CD4-positive, CD25-positive, alpha-beta regulatory T cell (primary cell): Measurements from ENCODE around the gene GIPC2. TPM values are rescaled to one million over a fixed set of nuclear protein-coding genes. Genes with fewer than 3 reads are reported as not detected.
A peak's percentile ranks its signal among the peaks of the same experiment; 100 is the strongest.
"Not testable (repeated sequence)": the region's sequence is repeated elsewhere in the genome, so short reads cannot be mapped to it uniquely, and the experiment has no call there.

Experiments
- ATAC-seq, 2 donors: fragments of 150-1000 bp; cut with Tn5 transposase; one replicate each; pipeline ENCODE4 v1.10.0; 2021; ENCODE audit warnings: low read depth in 2 of 2, moderate number of reproducible peaks in 2 of 2, moderate library complexity in 1 of 2
- DNase-seq, 3 donors: peaks; one replicate each; pipeline versions ENCODE4 v3.0.0 to v3.0.0-alpha.2; 2012 to 2022; ENCODE audit warnings: mixed read lengths in 1 of 3
- H3K27ac ChIP-seq: one replicate; pipeline ENCODE4 v1.7.0; 2013; ENCODE audit warnings: mild to moderate bottlenecking, low read length; ENCODE audit not compliant: insufficient read depth, poor library complexity, severe bottlenecking
- H3K27me3 ChIP-seq: one replicate; pipeline ENCODE4 v1.7.0; 2013; ENCODE audit warnings: low read length; ENCODE audit not compliant: control insufficient read depth, insufficient read depth
- H3K36me3 ChIP-seq: one replicate; pipeline ENCODE4 v1.7.0; 2013; ENCODE audit warnings: mild to moderate bottlenecking, low read length, moderate library complexity; ENCODE audit not compliant: control insufficient read depth, insufficient read depth
- H3K4me1 ChIP-seq: 2 replicates; pipeline ENCODE4 v1.7.0; 2013; ENCODE audit warnings: mild to moderate bottlenecking, low read length; ENCODE audit not compliant: insufficient read depth, control insufficient read depth, poor library complexity, severe bottlenecking
- H3K4me3 ChIP-seq: one replicate; pipeline ENCODE4 v1.7.0; 2013; ENCODE audit warnings: low read depth, mild to moderate bottlenecking, low read length, moderate library complexity
- H3K9me3 ChIP-seq, 2 experiments: 1 replicate in 1 of 2; 2 replicates in 1 of 2; pipeline ENCODE4 v1.7.0; 2013; ENCODE audit warnings: low read length in 2 of 2, mild to moderate bottlenecking in 1 of 2, moderate library complexity in 1 of 2; ENCODE audit not compliant: control insufficient read depth in 2 of 2
- H3K27ac Mint-ChIP-seq, 3 donors: one replicate each; pipeline ENCODE4 v1.8.0; 2020 to 2022; ENCODE audit warnings: mild to moderate bottlenecking in 3 of 3, mixed read lengths in 3 of 3, moderate library complexity in 2 of 3
- H3K27me3 Mint-ChIP-seq: one replicate; pipeline ENCODE4 v1.8.0; 2022; ENCODE audit warnings: mild to moderate bottlenecking, mixed read lengths
- H3K36me3 Mint-ChIP-seq: one replicate; pipeline ENCODE4 v1.8.0; 2020; ENCODE audit warnings: mixed read lengths
- H3K4me1 Mint-ChIP-seq, 4 donors: one replicate each; pipeline ENCODE4 v1.8.0; 2020 to 2022; ENCODE audit warnings: mixed read lengths in 4 of 4, mild to moderate bottlenecking in 1 of 4
- H3K4me3 Mint-ChIP-seq, 4 donors: one replicate each; pipeline ENCODE4 v1.8.0; 2020 to 2022; ENCODE audit warnings: mild to moderate bottlenecking in 4 of 4, mixed read lengths in 4 of 4, moderate library complexity in 3 of 4
- H3K9me3 Mint-ChIP-seq, 7 donors: one replicate each; pipeline ENCODE4 v1.8.0; 2020 to 2022; ENCODE audit warnings: mixed read lengths in 7 of 7, mild to moderate bottlenecking in 3 of 7, moderate library complexity in 2 of 7
- polyA plus RNA-seq, 4 donors: library from polyadenylated mRNA; unstranded; fragments of 300-500 nt; fragmentation: Illumina TruSeq; gene quantifications; one replicate each; pipeline ENCODE4 v1.2.3, GENCODE V29; 2021
- total RNA-seq: library from RNA; stranded (reverse); gene quantifications from one replicate; pipeline ENCODE4 v1.2.3, GENCODE V29; 2022

Gene GIPC2
- total and polyA plus RNA-seq, 5 donors from 2014 or later = 0.22 to 0.39 TPM; not detected in 3

DNA sequence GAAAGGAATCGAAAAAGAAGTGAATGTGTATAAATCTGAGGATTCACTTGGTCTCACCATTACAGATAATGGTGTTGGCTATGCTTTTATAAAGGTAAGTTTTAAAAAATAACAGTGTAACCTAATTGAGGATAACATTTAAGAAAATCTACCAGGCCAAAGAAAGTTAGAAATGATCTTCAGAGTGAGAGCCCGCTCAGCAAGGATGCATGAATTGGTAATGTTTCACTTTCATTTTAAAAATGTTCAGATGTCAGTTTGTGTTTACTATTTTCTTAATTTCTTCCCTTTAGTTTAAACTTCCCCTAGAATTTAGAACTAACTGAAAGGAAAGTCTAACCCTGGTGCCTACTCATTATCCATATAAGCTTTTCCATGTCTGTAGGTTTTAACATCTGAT is 35.0 kb downstream of the GIPC2 start:
- peaks cover 2 to 10% (median 5%) of the 10 kb centered on the region in 7 donors for H3K9me3 Mint-ChIP-seq
- Histone ChIP-seq H3K9me3 (peaks cover 0 to 1% of the 10 kb centered on the region in 2 experiments), H3K4me1 (peaks cover 5% of the 10 kb centered on the region), H3K36me3 (no peaks in the 10 kb centered on the region), H3K4me3 (peak overlapping the region; percentile 51), H3K27me3 (no peaks in the 10 kb centered on the region), H3K27ac (no peak overlapping the region)
- ATAC-seq (no peak), DNase-seq (peak in 1 of 3 donors; percentile 41)
- H3K27me3 Mint-ChIP-seq = peaks cover 9% of the 10 kb centered on the region
- H3K4me3 Mint-ChIP-seq = peak overlapping the region; percentile 39 to 73 (median 60)
- no peaks in the 10 kb centered on the region for H3K36me3 Mint-ChIP-seq
- H3K27ac Mint-ChIP-seq = peak overlapping the region in 2 of 3 donors; percentile 30 to 38
- peaks cover 8 to 27% (median 17%) of the 10 kb centered on the region in 4 donors for H3K4me1 Mint-ChIP-seq

DNA sequence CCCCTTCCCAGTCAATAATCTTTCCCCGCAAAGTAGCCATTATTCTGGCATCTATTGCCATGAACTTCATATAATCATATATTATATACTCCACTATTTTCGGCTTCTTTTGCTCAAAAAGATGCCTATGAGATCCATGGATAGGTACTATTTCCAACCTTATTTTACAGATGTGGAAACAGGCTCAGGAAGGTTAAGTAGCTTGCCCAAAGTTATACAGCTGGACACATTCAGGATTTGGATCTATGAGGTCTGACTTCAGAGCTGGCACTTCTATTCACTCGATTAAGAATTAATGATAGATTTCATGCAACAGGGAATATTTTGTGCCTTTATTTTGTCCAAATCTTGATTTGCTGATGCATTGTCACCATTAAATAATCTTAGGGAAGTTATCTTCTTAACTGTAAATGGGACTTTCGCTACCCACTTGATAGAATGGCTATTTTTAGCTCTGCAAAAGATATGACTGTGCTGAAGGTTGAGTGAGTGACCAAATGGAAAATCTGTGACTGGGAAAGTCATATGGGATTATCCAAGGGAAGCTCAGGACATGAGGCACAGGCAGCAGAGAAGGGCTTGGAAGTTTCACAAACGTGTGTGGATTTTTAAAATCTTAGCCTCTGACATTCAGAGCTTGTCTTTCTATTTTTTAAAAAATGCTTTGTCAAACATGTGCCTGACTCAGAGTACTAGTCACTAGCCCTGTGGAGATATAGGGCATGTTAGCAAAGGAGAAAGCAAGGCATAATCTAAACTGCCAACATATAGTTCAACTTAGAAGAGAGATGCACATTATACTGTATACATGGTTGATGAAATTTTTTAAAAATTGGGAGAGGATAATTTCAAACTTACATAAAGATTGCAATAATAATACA is 36.5 kb downstream of the GIPC2 start:
- peaks cover 8 to 27% (median 17%) of the 10 kb centered on the region in 4 donors for H3K4me1 Mint-ChIP-seq
- peaks cover 12% of the 10 kb centered on the region for H3K27me3 Mint-ChIP-seq
- no peaks in the 10 kb centered on the region for H3K27me3 ChIP-seq
- peaks cover 12 to 16% of the 10 kb centered on the region in 2 experiments for H3K9me3 ChIP-seq
- peaks cover 5% of the 10 kb centered on the region for H3K4me1 ChIP-seq
- H3K36me3 ChIP-seq = no peaks in the 10 kb centered on the region
- H3K4me3 ChIP-seq = no peak overlapping the region
- no peak for DNase-seq
- no peaks in the 10 kb centered on the region for H3K36me3 Mint-ChIP-seq
- H3K4me3 Mint-ChIP-seq = no peak overlapping the region
- H3K9me3 Mint-ChIP-seq = peaks cover 3 to 22% (median 7%) of the 10 kb centered on the region in 7 donors
- H3K27ac ChIP-seq = no peak overlapping the region
- H3K27ac Mint-ChIP-seq = no peak overlapping the region
- ATAC-seq = no peak

DNA sequence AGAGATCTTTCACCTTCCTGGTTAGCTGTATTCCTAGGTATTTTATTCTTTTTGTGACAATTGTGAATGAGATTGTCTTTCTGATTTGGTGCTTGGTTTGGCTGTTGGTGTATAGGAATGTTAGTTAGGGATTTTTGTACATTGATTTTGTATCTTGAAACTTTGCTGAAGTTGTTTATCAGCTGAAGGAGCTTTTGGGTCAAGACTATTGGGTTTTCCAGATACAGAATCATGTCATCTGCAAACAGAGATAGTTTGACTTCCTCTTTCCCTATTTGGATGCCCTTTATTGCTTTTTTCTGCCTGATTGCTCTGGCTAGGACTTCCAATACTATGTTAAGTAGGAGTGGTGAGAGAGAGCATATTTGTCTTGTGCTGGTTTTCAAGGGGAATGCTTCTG is 38.9 kb downstream of the GIPC2 start:
- peaks cover 8 to 18% (median 14%) of the 10 kb centered on the region in 4 donors for H3K4me1 Mint-ChIP-seq
- peaks cover 14 to 16% of the 10 kb centered on the region in 2 experiments for H3K9me3 ChIP-seq
- not testable (repeated sequence) for H3K4me1 ChIP-seq, H3K27ac ChIP-seq, H3K36me3 ChIP-seq, H3K4me3 ChIP-seq, ATAC-seq, DNase-seq, H3K36me3 Mint-ChIP-seq, H3K27me3 ChIP-seq, H3K27ac Mint-ChIP-seq, H3K4me3 Mint-ChIP-seq
- peaks cover 12% of the 10 kb centered on the region for H3K27me3 Mint-ChIP-seq
- H3K9me3 Mint-ChIP-seq = peaks cover 3 to 22% (median 7%) of the 10 kb centered on the region in 7 donors

DNA sequence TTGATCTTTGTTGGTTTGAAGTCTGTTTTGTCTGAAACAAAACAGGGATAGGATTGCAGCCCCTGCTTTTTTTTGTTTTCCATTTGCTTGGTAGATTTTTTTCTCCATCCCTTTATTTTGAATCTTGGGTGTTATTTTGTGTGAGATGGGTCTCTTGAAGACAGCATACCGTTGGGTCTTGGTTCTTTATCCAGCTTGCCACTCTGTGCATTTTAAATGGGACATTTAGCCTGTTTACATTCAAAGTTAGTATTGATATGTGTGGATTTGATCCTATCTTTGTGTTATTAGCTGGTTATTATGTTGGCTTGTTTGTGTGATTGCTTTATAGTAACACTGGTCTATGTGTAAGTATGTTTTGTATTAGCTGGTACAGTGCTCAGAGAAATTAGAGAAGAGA is 40.9 kb downstream of the GIPC2 start:
- H3K27ac Mint-ChIP-seq = no peak overlapping the region
- H3K4me3 Mint-ChIP-seq = no peak overlapping the region
- H3K36me3 Mint-ChIP-seq = no peaks in the 10 kb centered on the region
- H3K4me1 Mint-ChIP-seq = no peaks in the 10 kb centered on the region
- Histone ChIP-seq H3K4me3 (no peak overlapping the region), H3K9me3 (peaks cover 14 to 16% of the 10 kb centered on the region in 2 experiments), H3K36me3 (no peaks in the 10 kb centered on the region), H3K27me3 (peaks cover 2% of the 10 kb centered on the region), H3K4me1 (no peaks in the 10 kb centered on the region), H3K27ac (no peak overlapping the region)
- DNase-seq (no peak), ATAC-seq (no peak)
- H3K27me3 Mint-ChIP-seq = peaks cover 18% of the 10 kb centered on the region
- H3K9me3 Mint-ChIP-seq = peaks cover 3 to 22% (median 7%) of the 10 kb centered on the region in 7 donors

DNA sequence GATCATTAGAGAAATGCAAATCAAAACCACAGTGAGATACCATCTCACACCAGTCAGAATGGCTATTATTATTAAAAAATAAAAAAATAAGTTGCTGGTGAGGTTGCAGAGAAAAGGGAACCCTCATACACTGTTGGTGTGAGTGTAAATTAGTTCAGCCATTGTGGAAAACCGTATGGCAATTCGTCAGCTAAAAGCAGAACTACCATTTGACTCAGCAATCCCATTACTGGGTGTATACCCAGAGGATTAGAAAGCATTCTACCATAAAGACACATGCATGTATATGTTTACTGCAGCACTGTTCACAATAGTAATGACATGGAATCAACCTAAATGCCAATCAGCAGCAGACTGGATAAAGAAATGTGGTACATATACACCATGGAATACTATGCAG is 42.2 kb downstream of the GIPC2 start:
- no peak for ATAC-seq
- H3K27ac ChIP-seq = no peak overlapping the region
- no peaks in the 10 kb centered on the region for H3K4me1 Mint-ChIP-seq

DNA sequence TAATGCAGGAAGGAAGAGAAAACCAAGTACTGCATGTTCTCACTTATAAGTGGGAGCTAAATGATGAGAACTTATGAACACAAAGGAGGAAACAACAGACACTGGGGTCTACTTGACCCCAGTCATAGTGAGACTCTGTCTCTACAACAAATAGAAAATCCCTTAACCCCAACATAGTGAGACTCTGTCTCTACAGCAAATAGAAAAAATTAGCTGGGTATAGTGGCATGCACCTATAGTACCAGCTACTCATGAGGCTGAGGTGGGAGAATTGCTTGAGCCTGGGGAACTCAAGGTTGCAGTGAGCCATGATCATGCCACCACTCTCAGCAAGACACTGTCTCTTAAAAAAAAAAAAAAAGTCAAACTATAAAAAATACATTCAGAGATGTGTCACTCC is 42.7 kb downstream of the GIPC2 start:
- Histone ChIP-seq H3K36me3 (no peaks in the 10 kb centered on the region), H3K4me3 (no peak overlapping the region), H3K4me1 (no peaks in the 10 kb centered on the region), H3K27ac (no peak overlapping the region), H3K27me3 (peaks cover 4% of the 10 kb centered on the region), H3K9me3 (peaks cover 14 to 16% of the 10 kb centered on the region in 2 experiments)
- no peak for DNase-seq
- Mint-ChIP-seq H3K36me3 (no peaks in the 10 kb centered on the region), H3K4me3 (no peak overlapping the region), H3K27me3 (peaks cover 13% of the 10 kb centered on the region), H3K27ac (no peak overlapping the region), H3K4me1 (no peaks in the 10 kb centered on the region), H3K9me3 (peaks cover 3 to 22% (median 7%) of the 10 kb centered on the region in 7 donors)
- no peak for ATAC-seq

More for the DNA sequence above, 42.2 kb downstream of the GIPC2 start:
- peaks cover 2% of the 10 kb centered on the region for H3K27me3 ChIP-seq
- peaks cover 14 to 16% of the 10 kb centered on the region in 2 experiments for H3K9me3 ChIP-seq
- no peak overlapping the region for H3K4me3 ChIP-seq
- peaks cover 17% of the 10 kb centered on the region for H3K27me3 Mint-ChIP-seq
- no peaks in the 10 kb centered on the region for H3K36me3 Mint-ChIP-seq
- no peak overlapping the region for H3K4me3 Mint-ChIP-seq
- no peaks in the 10 kb centered on the region for H3K4me1 ChIP-seq
- peaks cover 3 to 22% (median 7%) of the 10 kb centered on the region in 7 donors for H3K9me3 Mint-ChIP-seq
- no peak for DNase-seq
- no peak overlapping the region for H3K27ac Mint-ChIP-seq
- no peaks in the 10 kb centered on the region for H3K36me3 ChIP-seq

DNA sequence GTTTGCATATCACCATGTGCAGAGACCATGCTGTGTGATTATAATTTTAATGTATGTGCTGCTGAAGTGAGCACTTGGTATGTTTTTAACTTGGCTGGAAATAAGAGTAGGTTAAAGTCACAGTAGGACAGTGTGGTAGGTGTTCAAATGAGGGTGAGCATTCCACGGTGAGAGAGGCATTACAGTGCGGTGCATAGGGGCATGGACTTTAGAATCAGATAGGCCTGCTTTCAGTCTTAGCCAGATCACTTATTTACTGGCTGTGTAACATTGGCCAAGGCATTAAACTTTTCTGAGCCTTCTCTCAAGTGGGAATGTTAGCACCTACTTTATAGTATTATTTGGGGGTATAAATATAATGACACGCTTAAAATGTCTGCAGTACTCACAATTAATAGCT is 43.2 kb downstream of the GIPC2 start:
- Histone ChIP-seq H3K4me3 (no peak overlapping the region), H3K9me3 (peaks cover 14 to 16% of the 10 kb centered on the region in 2 experiments), H3K27ac (no peak overlapping the region), H3K4me1 (no peaks in the 10 kb centered on the region), H3K36me3 (no peaks in the 10 kb centered on the region), H3K27me3 (peaks cover 5% of the 10 kb centered on the region)
- ATAC-seq = no peak
- peaks cover 3 to 22% (median 7%) of the 10 kb centered on the region in 7 donors for H3K9me3 Mint-ChIP-seq
- H3K4me3 Mint-ChIP-seq = no peak overlapping the region
- H3K36me3 Mint-ChIP-seq = no peaks in the 10 kb centered on the region
- H3K4me1 Mint-ChIP-seq = no peaks in the 10 kb centered on the region
- no peak overlapping the region for H3K27ac Mint-ChIP-seq
- peaks cover 13% of the 10 kb centered on the region for H3K27me3 Mint-ChIP-seq
- DNase-seq = no peak
